HCT116 (cell line): ENCODE results near the gene PRAMEF20. TPM values are rescaled to one million over a fixed set of nuclear protein-coding genes. Genes with fewer than 3 reads are reported as not detected.
"Not testable (repeated sequence)": the region's sequence is repeated elsewhere in the genome, so short reads cannot be mapped to it uniquely, and the experiment has no call there.

ENCODE experiments used
- ATAC-seq: fragments of 200-7000 bp; cut with Tn5 transposase; 2 replicates; pipeline ENCODE4 v1.9.1; 2020; ENCODE audit warnings: mild to moderate bottlenecking, moderate library complexity
- Bru-seq: library from RNA; stranded (reverse); fragments of 400-500 nt; gene quantifications from one replicate; lab custom pipeline; 2021; lab: Mats Ljungman, UMichigan
- BruChase-seq, 2 experiments: library from RNA; stranded (reverse); fragments of 400-500 nt; gene quantifications; one replicate each; lab custom pipeline; 2021; lab: Mats Ljungman, UMichigan
- BruUV-seq: library from RNA; stranded (reverse); fragments of 400-500 nt; replicated peaks from 2 replicates; lab custom pipeline; 2021; lab: Mats Ljungman, UMichigan
- CTCF ChIA-PET: fragments of 300-600 bp; sonication (Branson Sonifier 250); formaldehyde crosslinking; loops from one replicate; lab custom pipeline; 2021; ENCODE audit warnings: antibody characterized with exemption; lab: Charles Lee
- POLR2A ChIA-PET: fragments of 300-600, 350-600 bp; sonication (Branson Sonifier 250); formaldehyde crosslinking; loops from one replicate; lab custom pipeline; 2021; ENCODE audit warnings: antibody characterized with exemption; lab: Charles Lee
- RAD21 ChIA-PET, 2 experiments: fragments of 300-600 bp; sonication (Branson Sonifier 250); formaldehyde crosslinking; loops; one replicate each; lab custom pipeline; 2023; ENCODE audit warnings: low total read pairs in 2 of 2; ENCODE audit not compliant: uncharacterized antibody in 2 of 2, unreplicated experiment in 2 of 2, low non-redundant PET in 1 of 2; lab: Charles Lee
- DNase-seq: peaks from one replicate; pipeline ENCODE4 v3.0.0-alpha.2; 2010; ENCODE audit warnings: low read depth, low spot score
- H2AFZ ChIP-seq: fragments of 200-600 bp; shearing (Covaris generic), sonication (generic); 2 replicates; pipeline ENCODE4 v1.6.1; 2017; ENCODE audit warnings: low read depth, mixed run types, mixed read lengths, antibody characterized with exemption, low read length; ENCODE audit not compliant: poor library complexity, severe bottlenecking
- H3K27ac ChIP-seq: 2 replicates; pipeline ENCODE4 v1.5.1; 2012; ENCODE audit warnings: low read depth, low read length
- H3K27me3 ChIP-seq: fragments of 200-600 bp; sonication (generic); 2 replicates; pipeline ENCODE4 v1.6.1; 2016; ENCODE audit warnings: mixed run types, low read length, mixed read lengths; ENCODE audit not compliant: insufficient read depth
- H3K36me3 ChIP-seq, 2 experiments: fragments of 200-500 bp in 1 of 2; fragments of 200-600 bp in 1 of 2; sonication (Bioruptor generic) in 1 of 2; sonication (generic) in 1 of 2; 2 replicates each; pipeline versions ENCODE4 v1.5.1 to v1.6.1; 2014 to 2016; ENCODE audit warnings: low read length in 2 of 2, inconsistent platforms in 1 of 2, mixed read lengths in 1 of 2, mixed run types in 1 of 2; ENCODE audit not compliant: insufficient read depth in 2 of 2, control insufficient read depth in 1 of 2
- H3K4me1 ChIP-seq, 2 experiments: fragments of 200-600 bp in 1 of 2; sonication (generic) in 1 of 2; 2 replicates each; pipeline versions ENCODE4 v1.5.1 to v1.6.1; 2012 to 2017; ENCODE audit warnings: low read length in 2 of 2, inconsistent platforms in 1 of 2, mild to moderate bottlenecking in 1 of 2, mixed read lengths in 1 of 2, mixed run types in 1 of 2, moderate library complexity in 1 of 2; ENCODE audit not compliant: insufficient read depth in 2 of 2, control insufficient read depth in 1 of 2
- H3K4me2 ChIP-seq: fragments of 200-600 bp; sonication (generic); 2 replicates; pipeline ENCODE4 v1.6.1; 2017; ENCODE audit warnings: mixed run types, low read length, mixed read lengths
- H3K4me3 ChIP-seq, 2 experiments: fragments of 200-600 bp in 1 of 2; sonication (generic) in 1 of 2; replicated peaks in 1 of 2; 2 replicates each; pipeline ENCODE4 v1.5.1; 2011 to 2016; ENCODE audit warnings: low read length in 2 of 2, control low read depth in 1 of 2, low read depth in 1 of 2, mild to moderate bottlenecking in 1 of 2, mixed read lengths in 1 of 2, mixed run types in 1 of 2
- H3K79me2 ChIP-seq: fragments of 200-600 bp; sonication (generic); 2 replicates; pipeline ENCODE4 v1.6.1; 2017; ENCODE audit warnings: mild to moderate bottlenecking, mixed run types, low read length, moderate library complexity, mixed read lengths; ENCODE audit not compliant: insufficient read depth
- H3K9ac ChIP-seq: fragments of 200-600 bp; sonication (generic); 2 replicates; pipeline ENCODE4 v1.6.1; 2016; ENCODE audit warnings: low read length, mixed read lengths
- H3K9me2 ChIP-seq: fragments of 200-600 bp; sonication (generic), shearing (Covaris generic); 2 replicates; pipeline ENCODE4 v1.6.1; 2017; ENCODE audit warnings: mixed run types, mild to moderate bottlenecking, moderate library complexity; ENCODE audit not compliant: insufficient read depth
- H3K9me3 ChIP-seq, 2 experiments: fragments of 200-500 bp in 1 of 2; fragments of 200-600 bp in 1 of 2; sonication (Bioruptor generic) in 1 of 2; sonication (generic) in 1 of 2; 2 replicates each; pipeline ENCODE4 v1.6.1; 2014 to 2017; ENCODE audit warnings: low read length in 2 of 2, mixed read lengths in 2 of 2, inconsistent platforms in 1 of 2, low read depth in 1 of 2, mild to moderate bottlenecking in 1 of 2, mixed run types in 1 of 2, moderate library complexity in 1 of 2; ENCODE audit not compliant: control insufficient read depth in 1 of 2, insufficient read depth in 1 of 2
- H4K20me1 ChIP-seq: fragments of 200-600 bp; sonication (generic), shearing (Covaris generic); 2 replicates; pipeline ENCODE4 v1.6.1; 2017; ENCODE audit warnings: mixed run types, mild to moderate bottlenecking, moderate library complexity; ENCODE audit not compliant: insufficient read depth
- intact Hi-C: fragments of 100-400 bp; cut with micrococcal nuclease; formaldehyde crosslinking; loops from 2 replicates; pipeline ENCODE4 v1.10.0; 2022
- long read RNA-seq: library from polyadenylated mRNA; unstranded; transcript quantifications from one replicate; pipeline ENCODE4 v2.0.0, GENCODE V29; 2021; ENCODE audit not compliant: unreplicated experiment
- polyA plus RNA-seq: library from polyadenylated mRNA; unstranded; fragments of >200 nt; gene quantifications from 2 replicates; pipeline ENCODE4 v1.2.1, GENCODE V29; 2012; ENCODE audit warnings: missing spikeins
- total RNA-seq: library from RNA; stranded (reverse); gene quantifications from one replicate; pipeline ENCODE4 v1.2.1, GENCODE V29; 2021; ENCODE audit not compliant: unreplicated experiment

The PRAMEF20 gene
- not detected for total RNA-seq
- polyA plus RNA-seq, result not detected in 2 replicates
- Bru-seq, nascent RNA, result not detected
- not detected for BruChase-seq, experiment 1, labeled RNA remaining after a 6-hour chase
- not detected for BruChase-seq, experiment 2, labeled RNA remaining after a 2-hour chase
- long read RNA-seq, result 0 reads

DNA sequence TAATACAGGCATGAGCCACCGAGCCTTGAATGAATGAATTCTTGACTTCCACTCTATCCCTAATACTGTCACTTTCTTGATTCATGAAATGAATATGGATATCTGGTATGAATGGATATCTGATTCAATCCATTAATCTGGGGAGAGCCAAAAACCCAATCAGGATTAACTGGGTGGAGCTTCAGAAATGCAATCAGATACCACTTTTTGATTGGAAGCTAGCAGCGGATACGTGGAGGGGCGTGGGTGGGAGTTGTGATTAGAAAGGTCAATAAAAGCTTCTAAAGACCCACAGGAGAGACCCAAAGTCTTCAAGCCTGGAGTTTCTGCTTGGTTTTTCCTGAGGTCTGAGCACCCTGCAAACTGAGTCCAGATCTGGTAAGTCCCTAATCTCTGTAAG lies at the start of gene PRAMEF20:
PRAMEF20 (plus strand) TSS at position 301 of the 400 bp plus-strand sequence. CDS start 5,905 bp downstream, outside the sequence.
- BruUV-seq, intact Hi-C loops, H3K4me3 ChIP-seq, H3K9me2 ChIP-seq, H3K9ac ChIP-seq, H2AFZ ChIP-seq, RAD21 ChIA-PET, H3K4me1 ChIP-seq, H3K9me3 ChIP-seq, H3K27ac ChIP-seq, H3K36me3 ChIP-seq, H4K20me1 ChIP-seq, H3K4me2 ChIP-seq, POLR2A ChIA-PET, DNase-seq, H3K27me3 ChIP-seq, ATAC-seq, CTCF ChIA-PET, H3K79me2 ChIP-seq: not testable (repeated sequence)

DNA sequence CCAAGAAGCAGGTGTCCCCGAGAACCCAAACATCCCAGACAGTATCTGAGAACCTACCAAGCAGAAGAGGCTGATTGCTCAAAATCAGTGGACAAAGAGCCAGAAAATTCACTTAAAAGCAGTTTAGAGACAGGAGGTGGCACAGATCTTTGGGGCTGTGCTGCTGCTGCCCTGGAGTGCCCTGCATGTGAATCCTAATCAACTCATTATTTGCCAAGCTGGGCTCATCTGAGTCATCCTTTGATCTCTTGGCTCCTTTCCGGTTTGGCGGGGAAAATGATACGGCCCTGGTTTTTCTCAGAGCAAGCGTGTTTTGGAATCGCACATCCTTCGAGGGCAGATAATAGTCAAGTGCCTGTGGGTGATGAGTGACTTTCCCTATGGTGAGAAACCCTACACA lies 47.9 kb upstream of the PRAMEF20 start:
- intact Hi-C loops, H3K79me2 ChIP-seq, H4K20me1 ChIP-seq, H3K4me2 ChIP-seq, CTCF ChIA-PET, H3K4me3 ChIP-seq, H3K27ac ChIP-seq, H3K36me3 ChIP-seq, BruUV-seq, DNase-seq, H3K4me1 ChIP-seq, H3K9me2 ChIP-seq, ATAC-seq, H3K9me3 ChIP-seq, H2AFZ ChIP-seq, RAD21 ChIA-PET, H3K9ac ChIP-seq, POLR2A ChIA-PET, H3K27me3 ChIP-seq: not testable (repeated sequence)

DNA sequence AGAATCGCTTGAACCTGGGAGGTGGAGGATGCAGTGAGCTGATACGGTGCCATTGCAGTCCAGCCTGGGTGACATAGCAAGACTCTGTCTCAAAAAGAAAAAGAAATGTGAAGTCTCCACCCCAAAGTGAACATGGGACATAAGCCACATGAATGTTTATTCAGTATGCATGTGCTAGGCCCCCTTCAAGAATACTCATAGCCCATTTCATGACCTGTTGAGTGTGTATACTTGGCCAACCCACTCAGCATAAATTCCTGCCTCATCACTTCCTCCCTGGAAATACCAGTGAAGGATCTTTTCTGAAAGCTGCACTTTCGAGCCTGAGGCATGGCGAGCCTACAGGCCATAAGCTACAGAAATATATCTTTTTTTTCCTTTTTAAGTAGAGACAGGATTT lies 45.3 kb upstream of the PRAMEF20 start:
- BruUV-seq, H3K4me2 ChIP-seq, ATAC-seq, H3K4me3 ChIP-seq, H3K9me3 ChIP-seq, H2AFZ ChIP-seq, H4K20me1 ChIP-seq, H3K27me3 ChIP-seq, H3K79me2 ChIP-seq, H3K9ac ChIP-seq, H3K9me2 ChIP-seq, intact Hi-C loops, DNase-seq, POLR2A ChIA-PET, RAD21 ChIA-PET, H3K36me3 ChIP-seq, CTCF ChIA-PET, H3K4me1 ChIP-seq, H3K27ac ChIP-seq: not testable (repeated sequence)

DNA sequence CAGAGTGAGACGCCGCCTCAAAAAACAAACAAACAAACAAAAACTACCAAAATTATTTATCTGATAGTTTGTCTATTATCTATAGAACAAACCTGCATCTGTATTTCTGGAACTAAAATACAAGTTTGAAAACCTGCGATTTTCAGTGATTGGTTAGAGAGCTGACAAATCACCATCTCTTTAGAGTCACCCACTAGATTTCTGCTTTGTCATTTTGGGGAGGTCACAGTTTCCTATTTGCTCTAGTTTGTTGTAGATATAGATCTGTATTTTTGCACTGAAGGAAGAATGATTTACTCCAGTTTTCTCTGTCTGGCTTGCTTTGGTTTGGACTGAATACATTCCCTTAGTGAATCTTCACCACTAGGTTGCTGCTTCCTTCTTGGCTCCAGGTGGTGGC lies 43.7 kb upstream of the PRAMEF20 start:
- POLR2A ChIA-PET, ATAC-seq, H3K4me1 ChIP-seq, DNase-seq, RAD21 ChIA-PET, BruUV-seq, H3K9me2 ChIP-seq, H3K4me3 ChIP-seq, CTCF ChIA-PET, H4K20me1 ChIP-seq, intact Hi-C loops, H3K9ac ChIP-seq, H3K36me3 ChIP-seq, H3K27me3 ChIP-seq, H3K79me2 ChIP-seq, H3K27ac ChIP-seq, H3K4me2 ChIP-seq, H3K9me3 ChIP-seq, H2AFZ ChIP-seq: not testable (repeated sequence)
